Measurements from ENCODE around the gene PI4K2A.
"Not testable (repeated sequence)": the region's sequence is repeated elsewhere in the genome, so short reads cannot be mapped to it uniquely, and the experiment has no call there.

Gene PI4K2A

DNA sequence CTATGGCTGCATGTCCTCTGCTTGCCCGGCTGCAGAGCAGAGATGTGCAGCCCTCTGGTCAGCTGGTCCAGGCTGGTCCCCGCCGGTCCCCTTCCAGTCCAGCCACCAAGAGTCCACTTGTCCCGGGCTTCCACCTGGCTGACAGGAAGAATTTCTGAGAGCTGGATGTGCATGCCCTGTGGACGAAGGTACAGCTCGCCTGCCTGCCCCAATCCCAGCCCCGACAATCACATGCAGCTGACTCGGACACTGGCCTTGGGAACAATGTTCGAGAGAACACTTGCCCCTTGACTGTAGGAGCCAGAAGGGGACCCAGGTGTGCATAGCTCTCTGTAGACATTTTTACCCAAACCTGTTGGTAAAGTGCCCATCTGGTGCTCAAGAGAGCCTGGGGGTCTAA, 34.8 kb downstream of the PI4K2A start:
- no peak for DNase-seq

- peak; percentile 24 for DNase-seq
Observed at GRCh38 chr10:97676770-97677581, 36.5 kb downstream of the PI4K2A start.

- no peak for DNase-seq
Observed at GRCh38 chr10:97679594-97679993, 39.1 kb downstream of the PI4K2A start.

GRCh38 chr10:97682042-97682441, 41.6 kb downstream of the PI4K2A start:
- DNase-seq, result no peak

GRCh38 chr10:97683556-97684367, 43.3 kb downstream of the PI4K2A start:
- no peak for DNase-seq

DNA sequence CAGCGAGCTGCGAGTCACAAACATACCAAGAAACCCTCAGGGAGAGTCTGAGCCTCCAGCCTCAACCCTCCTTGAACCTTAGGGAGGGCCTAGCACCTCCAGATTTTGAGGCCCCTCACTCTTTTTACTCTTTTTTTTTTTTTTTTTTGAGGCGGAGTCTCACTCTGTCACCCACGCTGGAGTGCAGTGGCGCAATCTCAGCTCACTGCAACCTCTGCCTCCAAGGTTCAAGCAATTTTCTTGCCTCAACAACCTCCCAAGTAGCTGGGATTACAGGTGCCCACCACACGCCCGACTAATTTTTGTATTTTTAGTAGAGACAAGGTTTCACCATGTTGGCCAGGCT, 43.9 kb downstream of the PI4K2A start:
- DNase-seq, result not testable (repeated sequence)

GRCh38 chr10:97684866-97685394, 44.5 kb downstream of the PI4K2A start:
- no peak for DNase-seq

DNA sequence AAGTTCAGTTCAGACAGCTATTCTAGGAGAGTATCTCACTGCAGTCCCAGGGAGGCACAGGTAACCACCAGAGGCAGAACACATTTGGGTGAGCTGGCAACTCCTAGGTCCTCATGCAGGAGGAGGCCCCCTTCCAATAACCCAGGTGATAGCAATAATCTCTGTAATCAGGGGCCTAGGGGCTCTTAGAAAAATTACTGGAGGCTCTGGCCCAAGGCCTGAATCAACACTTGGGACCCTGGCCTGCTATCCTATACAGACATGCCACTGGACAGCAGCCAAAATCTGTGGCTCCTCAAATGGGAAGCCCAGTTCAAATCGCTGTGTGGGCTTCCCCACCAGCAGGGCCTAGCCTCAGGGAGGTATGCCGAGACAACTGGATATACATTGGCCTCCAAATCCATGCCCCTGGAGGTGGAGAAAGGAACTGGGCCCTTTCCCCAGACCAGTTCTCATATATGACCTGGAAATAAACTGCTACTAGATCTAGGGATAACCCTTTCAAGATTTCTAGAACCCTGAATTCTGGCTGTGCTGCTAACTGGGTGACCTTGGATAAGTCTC, 45.0 kb downstream of the PI4K2A start:
- DNase-seq, result no peak

DNA sequence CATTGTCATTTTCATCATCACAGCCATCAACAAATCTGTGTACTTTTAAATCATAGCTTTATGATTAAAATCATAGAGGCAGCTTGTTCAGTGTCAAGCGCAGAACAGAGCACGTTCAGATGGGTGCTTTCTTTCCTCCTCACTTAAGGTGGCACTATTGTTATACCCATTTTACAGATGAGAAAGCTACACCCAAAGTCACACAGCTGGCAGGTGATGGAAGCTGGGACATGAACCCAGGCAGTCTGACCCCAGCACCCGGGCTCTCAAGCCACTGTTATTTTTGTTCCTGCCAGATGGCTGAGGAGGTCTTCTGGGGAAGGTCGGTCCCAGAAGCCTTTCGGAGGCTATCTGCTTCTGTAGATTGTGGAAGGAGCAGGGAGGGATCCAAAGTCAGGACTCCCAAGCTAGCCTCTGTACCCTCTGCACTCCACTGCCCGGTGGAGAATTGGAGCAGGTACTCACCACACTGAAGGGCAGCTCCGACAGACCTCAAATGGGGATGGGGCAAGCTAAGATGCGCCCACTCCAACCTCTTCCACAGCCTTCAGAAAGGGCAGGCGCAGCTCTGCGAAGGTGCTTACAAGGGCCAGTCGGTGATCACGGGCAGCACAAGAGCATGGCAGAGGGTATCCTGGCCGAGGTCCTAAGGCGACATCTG, 46.0 kb downstream of the PI4K2A start:
- DNase-seq, result no peak

GRCh38 chr10:97686962-97687784, 46.7 kb downstream of the PI4K2A start, which contains the start of gene AVPI1:
AVPI1 (minus strand) TSS chr10:97687241; CDS start chr10:97679905, 7,336 bp downstream.
- DNase-seq, result peak; percentile 99

- DNase-seq, result no peak
Observed at GRCh38 chr10:97687785-97688781, 47.6 kb downstream of the PI4K2A start.

DNA sequence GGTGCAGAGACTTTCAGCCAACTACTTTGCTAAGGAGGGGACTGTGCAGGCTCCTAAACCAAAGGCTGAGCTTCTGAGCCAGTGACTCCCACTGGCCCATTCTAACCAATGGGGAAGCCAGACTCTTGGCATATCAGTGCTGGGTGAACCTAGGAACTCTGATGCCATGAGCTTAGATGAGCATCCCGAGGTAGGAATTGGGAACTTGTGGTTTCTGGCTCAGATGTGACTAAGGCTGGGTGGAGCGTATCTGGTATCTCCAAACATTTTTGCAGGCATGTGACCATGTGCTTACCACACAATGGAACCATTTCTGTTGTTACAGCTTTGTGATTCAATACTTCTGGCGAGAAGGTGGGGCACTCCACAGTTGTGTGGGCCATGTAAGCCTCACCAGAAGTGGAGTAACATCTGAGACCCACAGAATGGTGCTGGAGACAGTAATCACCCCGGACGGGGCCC, 49.1 kb downstream of the PI4K2A start:
- DNase-seq, result no peak

- DNase-seq, result no peak
Observed at GRCh38 chr10:97690133-97690532, 49.7 kb downstream of the PI4K2A start.

GRCh38 chr10:97698072-97698655, 57.7 kb downstream of the PI4K2A start:
- DNase-seq, result not testable (repeated sequence)

DNA sequence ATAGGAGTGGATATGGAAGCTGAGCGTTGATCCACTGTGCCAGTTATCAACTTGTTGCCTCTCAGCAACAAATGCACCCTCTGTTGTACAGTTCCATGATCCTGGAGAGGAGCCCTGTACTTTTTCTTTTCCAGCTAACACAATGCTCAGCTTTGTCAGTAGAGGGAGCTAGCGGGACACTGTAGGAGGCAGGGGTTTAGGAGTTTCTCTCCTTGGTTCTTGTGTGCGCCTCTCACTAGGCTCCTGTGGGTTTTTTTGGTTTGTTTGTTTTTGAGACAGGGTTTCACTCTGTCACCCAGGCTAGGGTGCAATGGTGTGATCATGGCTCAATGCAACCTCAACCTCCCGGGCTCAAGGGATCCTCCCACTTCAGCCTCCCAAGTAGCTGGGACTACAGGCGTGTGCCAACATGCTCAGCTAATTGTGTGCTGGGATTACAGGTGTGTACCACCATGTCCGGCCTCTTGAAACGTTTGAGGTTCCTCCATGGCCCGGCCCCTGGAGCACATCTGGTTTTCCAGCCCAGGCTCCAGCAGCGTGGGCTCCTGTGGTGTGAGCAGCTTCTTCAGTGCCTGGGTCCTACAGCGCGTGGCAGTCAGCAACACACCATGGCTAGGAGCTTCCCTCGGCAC, 61.1 kb downstream of the PI4K2A start:
- DNase-seq, result peak; percentile 47

DNA sequence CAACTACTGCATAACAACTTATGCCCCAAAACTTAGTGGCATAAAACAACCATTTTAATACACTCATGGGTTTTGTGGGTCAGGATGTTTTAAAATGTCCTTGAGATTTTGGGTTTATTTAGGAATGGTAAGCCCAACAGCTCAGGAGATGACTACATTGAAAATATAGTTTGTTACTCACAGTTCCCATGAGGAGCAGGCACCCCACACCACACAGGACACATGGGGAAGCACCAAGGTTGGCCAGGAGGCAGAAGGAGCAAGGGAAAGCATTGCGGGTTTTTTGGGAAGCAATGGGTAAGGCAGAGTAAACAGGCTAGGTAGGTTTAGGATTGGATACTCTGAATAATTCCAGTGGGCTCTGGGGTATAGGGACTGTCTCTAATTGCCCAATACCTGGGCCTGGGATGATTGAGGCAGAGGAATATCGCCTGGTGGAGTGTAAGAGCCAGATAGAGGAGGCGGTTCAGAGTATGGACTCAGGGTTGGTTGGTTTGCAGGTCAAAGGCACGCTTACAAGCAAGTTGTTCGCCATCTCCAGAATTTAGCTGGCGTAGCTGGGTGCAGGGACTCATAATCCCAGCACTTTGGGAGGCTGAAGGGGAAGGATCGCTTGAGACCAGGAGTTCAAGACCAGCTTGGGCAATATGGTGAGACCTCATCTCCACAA, 63.1 kb downstream of the PI4K2A start:
- no peak for DNase-seq

GRCh38 chr10:97704341-97704740, 63.9 kb downstream of the PI4K2A start:
- no peak for DNase-seq

DNA sequence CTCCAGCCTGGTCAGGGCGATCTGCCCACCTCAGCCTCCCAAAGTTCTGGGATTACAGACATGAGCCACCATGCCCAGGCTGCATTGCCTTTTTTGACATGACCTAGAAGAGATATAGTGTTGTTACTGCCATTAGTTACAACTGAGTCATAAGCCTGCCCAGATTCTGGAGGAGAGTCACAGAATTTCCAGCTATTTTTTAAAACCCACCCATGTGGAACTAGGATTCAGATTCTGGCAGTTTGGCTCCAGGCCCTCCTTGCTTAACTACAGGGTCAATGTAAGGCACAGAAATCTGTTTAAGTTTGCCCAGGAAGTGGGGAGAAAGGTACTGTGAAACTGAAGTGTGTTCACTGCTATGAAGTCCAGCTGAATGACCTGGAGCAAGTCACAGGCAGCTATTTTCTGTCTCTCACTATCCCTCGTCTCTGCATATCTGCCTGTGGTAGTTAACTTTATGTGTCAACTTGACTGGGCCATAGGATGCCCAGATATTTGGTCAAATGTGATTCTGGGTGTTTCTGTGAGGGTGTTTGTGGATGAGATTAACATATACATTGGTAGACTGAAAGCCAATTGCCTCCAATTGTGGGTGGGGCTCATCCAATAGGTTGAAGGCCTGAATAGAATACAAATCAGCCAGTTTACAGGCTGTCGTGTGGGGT, 64.7 kb downstream of the PI4K2A start:
- no peak for DNase-seq

Measured in NCI-H510A (cell line).